GM20000 (cell line): ENCODE results near the gene TCERG1L.

ENCODE experiments used
- DNase-seq: peaks from one replicate; pipeline ENCODE4 v3.0.0; 2012; ENCODE audit warnings: low spot score
- CTCF ChIP-seq: IDR thresholded peaks from 2 replicates; pipeline ENCODE4 v1.5.1; 2012; ENCODE audit warnings: mild to moderate bottlenecking, control low read depth; ENCODE audit errors: extremely low read depth, missing control alignments

Gene TCERG1L

GRCh38 chr10:131350660-131351059, 39.1 kb upstream of the TCERG1L start:
- no peak for TF ChIP-seq CTCF

GRCh38 chr10:131350245-131350644, 38.7 kb upstream of the TCERG1L start:
- no peak for DNase-seq
- no peak for TF ChIP-seq CTCF

More at GRCh38 chr10:131350660-131351059, 39.1 kb upstream of the TCERG1L start:
- no peak for DNase-seq

GRCh38 chr10:131346456-131346855, 34.9 kb upstream of the TCERG1L start:
- no peak for DNase-seq
- TF ChIP-seq CTCF = no peak

- no peak for DNase-seq
- no peak for TF ChIP-seq CTCF
Observed at GRCh38 chr10:131345691-131346090, 34.2 kb upstream of the TCERG1L start.

- TF ChIP-seq CTCF = no peak
- DNase-seq = no peak
Observed at GRCh38 chr10:131344747-131345146, 33.2 kb upstream of the TCERG1L start.

GRCh38 chr10:131337741-131338140, 26.2 kb upstream of the TCERG1L start:
- no peak for DNase-seq
- no peak for TF ChIP-seq CTCF

GRCh38 chr10:131332821-131333220, 21.3 kb upstream of the TCERG1L start:
- TF ChIP-seq CTCF = no peak
- no peak for DNase-seq

GRCh38 chr10:131323880-131324279, 12.4 kb upstream of the TCERG1L start:
- DNase-seq = no peak
- no peak for TF ChIP-seq CTCF
